GM12891 (cell line): ENCODE results near the gene COL5A1.

Source experiments
- PAX5 ChIP-seq: IDR thresholded peaks from 2 replicates; pipeline ENCODE4 v1.6.1; 2011; ENCODE audit warnings: low read length, moderate library complexity, mild to moderate bottlenecking; ENCODE audit not compliant: insufficient read depth, severe bottlenecking
- POLR2A ChIP-seq: IDR thresholded peaks from 2 replicates; pipeline ENCODE4 v1.6.1; 2011; ENCODE audit warnings: low read depth, low read length, control low read depth
- POLR2AphosphoS5 ChIP-seq: IDR thresholded peaks from 2 replicates; pipeline ENCODE4 v1.6.1; 2011; ENCODE audit warnings: low read depth, low read length, control low read depth
- SPI1 ChIP-seq: IDR thresholded peaks from 2 replicates; pipeline ENCODE4 v1.6.1; 2011; ENCODE audit warnings: low read depth, low read length, control low read depth
- TAF1 ChIP-seq: IDR thresholded peaks from 2 replicates; pipeline ENCODE4 v1.6.1; 2011; ENCODE audit warnings: low read depth, low read length, control low read depth

GRCh38 chr9:134891713-134892112 lies 250.1 kb downstream of the COL5A1 start:
- TF ChIP-seq POLR2AphosphoS5 (no peak), TAF1 (no peak), PAX5 (no peak), POLR2A (no peak), SPI1 (no peak)
